Ovary (tissue), 3 donors: Measurements from ENCODE around the gene ZNF138.

Experiments used
- CTCF ChIP-seq, 3 donors: fragments of 450-650 bp in 2 of 3; fragments of 200-600 bp in 1 of 3; IDR thresholded peaks; one replicate each; pipeline versions ENCODE4 v1.5.1 to v1.8.0; 2016 to 2022; ENCODE audit warnings: antibody characterized with exemption in 3 of 3, mild to moderate bottlenecking in 1 of 3
- POLR2A ChIP-seq: fragments of 450-650 bp; IDR thresholded peaks from one replicate; pipeline ENCODE4 v1.6.1; 2017; ENCODE audit warnings: antibody characterized with exemption, mild to moderate bottlenecking, moderate library complexity
- donor health status: DM: no; HTN: no; CAD: no.

GRCh38 chr7:64873155-64873500, 78.9 kb downstream of the ZNF138 start:
- TF ChIP-seq CTCF (IDR thresholded peaks at IDR 0.05) (no peak), POLR2A (no peak)
